H1 (cell line): ENCODE results near the gene LGALS9.

Experiments used
- GABPA ChIP-seq: IDR thresholded peaks from 2 replicates; pipeline ENCODE4 v1.6.1; 2011; ENCODE audit warnings: mild to moderate bottlenecking, low read length, moderate library complexity, borderline replicate concordance; ENCODE audit not compliant: insufficient read depth
- POLR2AphosphoS5 ChIP-seq: IDR thresholded peaks from 2 replicates; pipeline ENCODE4 v1.6.1; 2011; ENCODE audit warnings: low read depth, low read length
- ZNF274 ChIP-seq: IDR thresholded peaks from 2 replicates; pipeline ENCODE4 v1.7.0; 2012; ENCODE audit warnings: low read length, borderline replicate concordance; ENCODE audit errors: extremely low read depth
- TF ChIP-seq, protein P1 (sequence below): fragments of 300-600 bp; sonication (generic); IDR thresholded peaks from 2 replicates; pipeline ENCODE4 v1.7.1; 2012; ENCODE audit warnings: low read length, moderate library complexity, mild to moderate bottlenecking, inconsistent platforms; ENCODE audit not compliant: insufficient replicate concordance
- TF ChIP-seq, protein P2 (sequence below): IDR thresholded peaks from 2 replicates; pipeline ENCODE4 v1.6.1; 2012; ENCODE audit warnings: inconsistent platforms
- TF ChIP-seq, protein P3 (sequence below): IDR thresholded peaks from 2 replicates; pipeline ENCODE4 v1.6.1; 2012; ENCODE audit warnings: low read length, inconsistent platforms

DNA sequence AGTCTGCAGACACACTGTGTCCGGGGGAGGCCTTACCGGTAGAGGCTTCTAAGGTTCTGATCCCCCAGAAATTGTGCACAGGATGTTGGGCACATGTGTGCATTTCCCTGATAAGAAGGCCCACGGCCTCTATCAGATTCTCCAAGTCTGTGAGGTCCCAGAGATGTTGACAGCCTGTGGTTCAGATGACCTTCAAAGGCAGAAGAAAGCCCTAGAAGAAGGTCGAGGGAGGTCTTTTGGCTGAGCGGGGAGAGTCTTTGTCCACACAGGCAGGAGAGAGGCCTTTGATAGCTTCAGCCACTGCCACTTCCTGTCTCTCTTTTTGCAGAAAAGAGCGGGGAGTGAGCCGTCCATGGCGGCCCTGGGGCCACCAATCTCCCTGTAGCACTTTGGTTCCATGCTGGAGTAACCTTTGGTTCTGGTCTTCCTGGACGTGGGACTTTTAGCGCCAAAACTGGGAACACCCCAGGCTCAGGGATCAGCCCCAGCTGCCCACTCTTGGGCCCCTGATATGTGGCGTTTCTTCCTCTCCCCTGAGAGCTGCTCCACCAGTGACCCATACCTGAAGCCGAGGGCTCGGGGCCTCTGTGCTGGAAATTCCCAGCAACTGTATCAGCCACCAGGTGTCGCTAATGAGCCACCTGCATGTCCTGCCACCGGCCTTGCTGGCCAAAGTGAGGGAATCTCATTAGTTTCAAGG, 28.1 kb upstream of the LGALS9 start:
- TF ChIP-seq ZNF274 (no peak), POLR2AphosphoS5 (no peak), GABPA (no peak)
- TF ChIP-seq, protein P1, sequence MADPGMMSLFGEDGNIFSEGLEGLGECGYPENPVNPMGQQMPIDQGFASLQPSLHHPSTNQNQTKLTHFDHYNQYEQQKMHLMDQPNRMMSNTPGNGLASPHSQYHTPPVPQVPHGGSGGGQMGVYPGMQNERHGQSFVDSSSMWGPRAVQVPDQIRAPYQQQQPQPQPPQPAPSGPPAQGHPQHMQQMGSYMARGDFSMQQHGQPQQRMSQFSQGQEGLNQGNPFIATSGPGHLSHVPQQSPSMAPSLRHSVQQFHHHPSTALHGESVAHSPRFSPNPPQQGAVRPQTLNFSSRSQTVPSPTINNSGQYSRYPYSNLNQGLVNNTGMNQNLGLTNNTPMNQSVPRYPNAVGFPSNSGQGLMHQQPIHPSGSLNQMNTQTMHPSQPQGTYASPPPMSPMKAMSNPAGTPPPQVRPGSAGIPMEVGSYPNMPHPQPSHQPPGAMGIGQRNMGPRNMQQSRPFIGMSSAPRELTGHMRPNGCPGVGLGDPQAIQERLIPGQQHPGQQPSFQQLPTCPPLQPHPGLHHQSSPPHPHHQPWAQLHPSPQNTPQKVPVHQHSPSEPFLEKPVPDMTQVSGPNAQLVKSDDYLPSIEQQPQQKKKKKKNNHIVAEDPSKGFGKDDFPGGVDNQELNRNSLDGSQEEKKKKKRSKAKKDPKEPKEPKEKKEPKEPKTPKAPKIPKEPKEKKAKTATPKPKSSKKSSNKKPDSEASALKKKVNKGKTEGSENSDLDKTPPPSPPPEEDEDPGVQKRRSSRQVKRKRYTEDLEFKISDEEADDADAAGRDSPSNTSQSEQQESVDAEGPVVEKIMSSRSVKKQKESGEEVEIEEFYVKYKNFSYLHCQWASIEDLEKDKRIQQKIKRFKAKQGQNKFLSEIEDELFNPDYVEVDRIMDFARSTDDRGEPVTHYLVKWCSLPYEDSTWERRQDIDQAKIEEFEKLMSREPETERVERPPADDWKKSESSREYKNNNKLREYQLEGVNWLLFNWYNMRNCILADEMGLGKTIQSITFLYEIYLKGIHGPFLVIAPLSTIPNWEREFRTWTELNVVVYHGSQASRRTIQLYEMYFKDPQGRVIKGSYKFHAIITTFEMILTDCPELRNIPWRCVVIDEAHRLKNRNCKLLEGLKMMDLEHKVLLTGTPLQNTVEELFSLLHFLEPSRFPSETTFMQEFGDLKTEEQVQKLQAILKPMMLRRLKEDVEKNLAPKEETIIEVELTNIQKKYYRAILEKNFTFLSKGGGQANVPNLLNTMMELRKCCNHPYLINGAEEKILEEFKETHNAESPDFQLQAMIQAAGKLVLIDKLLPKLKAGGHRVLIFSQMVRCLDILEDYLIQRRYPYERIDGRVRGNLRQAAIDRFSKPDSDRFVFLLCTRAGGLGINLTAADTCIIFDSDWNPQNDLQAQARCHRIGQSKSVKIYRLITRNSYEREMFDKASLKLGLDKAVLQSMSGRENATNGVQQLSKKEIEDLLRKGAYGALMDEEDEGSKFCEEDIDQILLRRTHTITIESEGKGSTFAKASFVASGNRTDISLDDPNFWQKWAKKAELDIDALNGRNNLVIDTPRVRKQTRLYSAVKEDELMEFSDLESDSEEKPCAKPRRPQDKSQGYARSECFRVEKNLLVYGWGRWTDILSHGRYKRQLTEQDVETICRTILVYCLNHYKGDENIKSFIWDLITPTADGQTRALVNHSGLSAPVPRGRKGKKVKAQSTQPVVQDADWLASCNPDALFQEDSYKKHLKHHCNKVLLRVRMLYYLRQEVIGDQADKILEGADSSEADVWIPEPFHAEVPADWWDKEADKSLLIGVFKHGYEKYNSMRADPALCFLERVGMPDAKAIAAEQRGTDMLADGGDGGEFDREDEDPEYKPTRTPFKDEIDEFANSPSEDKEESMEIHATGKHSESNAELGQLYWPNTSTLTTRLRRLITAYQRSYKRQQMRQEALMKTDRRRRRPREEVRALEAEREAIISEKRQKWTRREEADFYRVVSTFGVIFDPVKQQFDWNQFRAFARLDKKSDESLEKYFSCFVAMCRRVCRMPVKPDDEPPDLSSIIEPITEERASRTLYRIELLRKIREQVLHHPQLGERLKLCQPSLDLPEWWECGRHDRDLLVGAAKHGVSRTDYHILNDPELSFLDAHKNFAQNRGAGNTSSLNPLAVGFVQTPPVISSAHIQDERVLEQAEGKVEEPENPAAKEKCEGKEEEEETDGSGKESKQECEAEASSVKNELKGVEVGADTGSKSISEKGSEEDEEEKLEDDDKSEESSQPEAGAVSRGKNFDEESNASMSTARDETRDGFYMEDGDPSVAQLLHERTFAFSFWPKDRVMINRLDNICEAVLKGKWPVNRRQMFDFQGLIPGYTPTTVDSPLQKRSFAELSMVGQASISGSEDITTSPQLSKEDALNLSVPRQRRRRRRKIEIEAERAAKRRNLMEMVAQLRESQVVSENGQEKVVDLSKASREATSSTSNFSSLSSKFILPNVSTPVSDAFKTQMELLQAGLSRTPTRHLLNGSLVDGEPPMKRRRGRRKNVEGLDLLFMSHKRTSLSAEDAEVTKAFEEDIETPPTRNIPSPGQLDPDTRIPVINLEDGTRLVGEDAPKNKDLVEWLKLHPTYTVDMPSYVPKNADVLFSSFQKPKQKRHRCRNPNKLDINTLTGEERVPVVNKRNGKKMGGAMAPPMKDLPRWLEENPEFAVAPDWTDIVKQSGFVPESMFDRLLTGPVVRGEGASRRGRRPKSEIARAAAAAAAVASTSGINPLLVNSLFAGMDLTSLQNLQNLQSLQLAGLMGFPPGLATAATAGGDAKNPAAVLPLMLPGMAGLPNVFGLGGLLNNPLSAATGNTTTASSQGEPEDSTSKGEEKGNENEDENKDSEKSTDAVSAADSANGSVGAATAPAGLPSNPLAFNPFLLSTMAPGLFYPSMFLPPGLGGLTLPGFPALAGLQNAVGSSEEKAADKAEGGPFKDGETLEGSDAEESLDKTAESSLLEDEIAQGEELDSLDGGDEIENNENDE, result no peak
- TF ChIP-seq, protein P2, sequence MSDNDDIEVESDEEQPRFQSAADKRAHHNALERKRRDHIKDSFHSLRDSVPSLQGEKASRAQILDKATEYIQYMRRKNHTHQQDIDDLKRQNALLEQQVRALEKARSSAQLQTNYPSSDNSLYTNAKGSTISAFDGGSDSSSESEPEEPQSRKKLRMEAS, result no peak
- TF ChIP-seq, protein P3, sequence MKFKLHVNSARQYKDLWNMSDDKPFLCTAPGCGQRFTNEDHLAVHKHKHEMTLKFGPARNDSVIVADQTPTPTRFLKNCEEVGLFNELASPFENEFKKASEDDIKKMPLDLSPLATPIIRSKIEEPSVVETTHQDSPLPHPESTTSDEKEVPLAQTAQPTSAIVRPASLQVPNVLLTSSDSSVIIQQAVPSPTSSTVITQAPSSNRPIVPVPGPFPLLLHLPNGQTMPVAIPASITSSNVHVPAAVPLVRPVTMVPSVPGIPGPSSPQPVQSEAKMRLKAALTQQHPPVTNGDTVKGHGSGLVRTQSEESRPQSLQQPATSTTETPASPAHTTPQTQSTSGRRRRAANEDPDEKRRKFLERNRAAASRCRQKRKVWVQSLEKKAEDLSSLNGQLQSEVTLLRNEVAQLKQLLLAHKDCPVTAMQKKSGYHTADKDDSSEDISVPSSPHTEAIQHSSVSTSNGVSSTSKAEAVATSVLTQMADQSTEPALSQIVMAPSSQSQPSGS, result no peak
